ENCODE results near the gene DTYMK. TPM values are rescaled to one million over a fixed set of nuclear protein-coding genes. Genes with fewer than 3 reads are reported as not detected.
"Not testable (repeated sequence)": the region's sequence is repeated elsewhere in the genome, so short reads cannot be mapped to it uniquely, and the experiment has no call there.

DTYMK gene
- polyA plus RNA-seq = 10 to 100 TPM; 13.7 to 25.2 TPM

GRCh38 chr2:241686650-241687425 is at the start of gene DTYMK:
DTYMK (minus strand) TSS chr2:241686815; CDS start chr2:241686783, 32 bp downstream.
- 0% methylated on average over 74 to 102 of the region's 102 CpGs for WGBS, 2 donors
- Histone ChIP-seq H3K4me1 (ENCODE audit: control insufficient read depth in 2 of 2, insufficient read depth in 2 of 2, low read length in 1 of 2) (peaks cover 4 to 5% of the 10 kb centered on the region in 2 donors), H3K36me3 (ENCODE audit: control insufficient read depth in 2 of 2, insufficient read depth in 2 of 2, low read length in 1 of 2) (peaks cover 0 to 16% of the 10 kb centered on the region in 2 donors), H3K9me3 (ENCODE audit: control insufficient read depth in 2 of 2, insufficient read depth in 1 of 2, low read depth in 1 of 2, low read length in 1 of 2) (no peaks in the 10 kb centered on the region), H3K4me3 (ENCODE audit: low read depth in 1 of 2, low read length in 2 of 2) (peak within 1 kb of the TSS; percentile 78 to 98), H3K27ac (ENCODE audit: low read depth in 2 of 2, low read length in 1 of 2) (peak within 1 kb of the TSS; percentile 93), H3K27me3 (ENCODE audit: control insufficient read depth in 1 of 2, insufficient read depth in 2 of 2, low read length in 2 of 2) (no peaks in the 10 kb centered on the region)

GRCh38 chr2:241736111-241736510 is 49.5 kb upstream of the DTYMK start:
- Histone ChIP-seq H3K4me3 (ENCODE audit: low read depth in 1 of 2, low read length in 2 of 2) (no peak overlapping the region), H3K27me3 (ENCODE audit: control insufficient read depth in 1 of 2, insufficient read depth in 2 of 2, low read length in 2 of 2) (no peaks in the 10 kb centered on the region), H3K27ac (ENCODE audit: low read depth in 2 of 2, low read length in 1 of 2) (no peak overlapping the region), H3K9me3 (ENCODE audit: control insufficient read depth in 2 of 2, insufficient read depth in 1 of 2, low read depth in 1 of 2, low read length in 1 of 2) (no peaks in the 10 kb centered on the region), H3K4me1 (ENCODE audit: control insufficient read depth in 2 of 2, insufficient read depth in 2 of 2, low read length in 1 of 2) (peaks cover 0 to 9% of the 10 kb centered on the region in 2 donors), H3K36me3 (ENCODE audit: control insufficient read depth in 2 of 2, insufficient read depth in 2 of 2, low read length in 1 of 2) (peaks cover 0 to 5% of the 10 kb centered on the region in 2 donors)
- WGBS, 2 donors = 80 to 83% methylated on average over 3 of the region's 3 CpGs

GRCh38 chr2:241734467-241735208 is 48.0 kb upstream of the DTYMK start, which contains the start of gene D2HGDH:
D2HGDH (plus strand) TSS chr2:241734630; CDS start chr2:241735225, 595 bp downstream.
- Histone ChIP-seq H3K27me3 (ENCODE audit: control insufficient read depth in 1 of 2, insufficient read depth in 2 of 2, low read length in 2 of 2) (no peaks in the 10 kb centered on the region), H3K4me3 (ENCODE audit: low read depth in 1 of 2, low read length in 2 of 2) (peak within 1 kb of the TSS; percentile 76 to 97), H3K9me3 (ENCODE audit: control insufficient read depth in 2 of 2, insufficient read depth in 1 of 2, low read depth in 1 of 2, low read length in 1 of 2) (no peaks in the 10 kb centered on the region), H3K36me3 (ENCODE audit: control insufficient read depth in 2 of 2, insufficient read depth in 2 of 2, low read length in 1 of 2) (peaks cover 0 to 4% of the 10 kb centered on the region in 2 donors), H3K4me1 (ENCODE audit: control insufficient read depth in 2 of 2, insufficient read depth in 2 of 2, low read length in 1 of 2) (peaks cover 0 to 9% of the 10 kb centered on the region in 2 donors), H3K27ac (ENCODE audit: low read depth in 2 of 2, low read length in 1 of 2) (peak within 1 kb of the TSS; percentile 90 to 92)
- WGBS, 2 donors = 1% methylated on average over 37 to 98 of the region's 98 CpGs

DNA sequence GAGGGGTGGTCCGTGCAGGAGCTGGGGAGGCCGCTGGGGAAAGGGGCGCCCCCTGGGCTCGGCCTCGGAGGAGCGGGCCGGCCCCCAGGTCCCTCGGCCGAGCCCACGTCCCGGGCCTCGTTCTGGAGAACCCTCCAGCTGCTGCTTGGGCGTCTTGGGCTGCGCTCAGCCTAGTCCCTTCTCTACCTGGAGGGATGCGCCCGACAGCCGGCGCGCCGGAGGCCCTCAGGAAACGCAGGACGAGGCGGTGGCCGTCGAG is 47.5 kb upstream of the DTYMK start:
- Histone ChIP-seq H3K4me1 (ENCODE audit: control insufficient read depth in 2 of 2, insufficient read depth in 2 of 2, low read length in 1 of 2) (peaks cover 0 to 7% of the 10 kb centered on the region in 2 donors), H3K4me3 (ENCODE audit: low read depth in 1 of 2, low read length in 2 of 2) (peak overlapping the region; percentile 46 to 76), H3K27me3 (ENCODE audit: control insufficient read depth in 1 of 2, insufficient read depth in 2 of 2, low read length in 2 of 2) (no peaks in the 10 kb centered on the region), H3K36me3 (ENCODE audit: control insufficient read depth in 2 of 2, insufficient read depth in 2 of 2, low read length in 1 of 2) (peaks cover 0 to under 1% of the 10 kb centered on the region in 2 donors), H3K9me3 (ENCODE audit: control insufficient read depth in 2 of 2, insufficient read depth in 1 of 2, low read depth in 1 of 2, low read length in 1 of 2) (no peaks in the 10 kb centered on the region), H3K27ac (ENCODE audit: low read depth in 2 of 2, low read length in 1 of 2) (peak overlapping the region; percentile 48 to 58)
- 1 to 2% methylated on average over 25 of the region's 25 CpGs for WGBS, 2 donors

DNA sequence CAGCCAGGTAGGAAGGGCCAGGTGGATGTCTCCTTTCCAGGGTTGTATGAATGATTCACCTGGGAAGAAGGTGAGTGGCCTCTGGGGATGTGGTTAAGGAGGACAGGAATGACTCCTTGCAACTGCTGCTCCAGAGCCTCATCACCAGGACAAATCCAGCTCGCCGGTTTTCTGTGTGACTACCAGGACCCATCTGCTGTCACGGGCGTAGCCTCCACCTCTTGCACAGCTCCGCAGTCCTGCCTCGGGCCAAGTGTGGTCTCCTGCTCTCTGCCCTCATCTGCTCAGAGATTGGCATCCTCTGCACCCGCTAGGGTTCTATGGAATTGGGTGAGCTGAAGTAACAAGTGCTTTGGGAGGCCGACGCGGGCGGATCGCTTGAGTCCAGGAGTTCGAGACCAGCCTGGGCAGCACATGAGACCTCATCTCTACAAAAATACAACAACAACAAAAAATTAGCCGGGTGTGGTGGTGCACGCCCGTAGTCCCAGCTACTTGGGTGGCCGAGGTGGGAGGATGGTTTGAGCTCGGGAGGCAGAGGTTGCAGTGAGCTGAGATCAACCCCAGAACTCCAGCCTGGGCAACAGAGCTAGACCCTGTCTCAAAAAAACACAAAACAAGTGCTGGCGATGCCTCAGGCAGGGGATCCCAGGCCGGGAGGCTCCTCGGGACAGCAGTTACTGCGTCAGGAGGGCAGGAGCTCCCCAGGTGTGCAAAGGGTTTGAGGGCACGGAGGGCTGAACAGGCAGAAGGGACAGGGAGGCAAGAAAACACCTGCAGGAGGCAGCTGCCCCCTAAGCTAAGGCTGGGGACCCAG is 47.0 kb upstream of the DTYMK start:
- WGBS, 2 donors = 82% methylated on average over 23 of the region's 23 CpGs
- Histone ChIP-seq H3K27me3 (ENCODE audit: control insufficient read depth in 1 of 2, insufficient read depth in 2 of 2, low read length in 2 of 2) (no peaks in the 10 kb centered on the region), H3K9me3 (ENCODE audit: control insufficient read depth in 2 of 2, insufficient read depth in 1 of 2, low read depth in 1 of 2, low read length in 1 of 2) (no peaks in the 10 kb centered on the region), H3K27ac (ENCODE audit: low read depth in 2 of 2, low read length in 1 of 2) (peak overlapping the region in 1 of 2 donors; percentile 48), H3K4me1 (ENCODE audit: control insufficient read depth in 2 of 2, insufficient read depth in 2 of 2, low read length in 1 of 2) (peaks cover 0 to 7% of the 10 kb centered on the region in 2 donors), H3K36me3 (ENCODE audit: control insufficient read depth in 2 of 2, insufficient read depth in 2 of 2, low read length in 1 of 2) (no peaks in the 10 kb centered on the region), H3K4me3 (ENCODE audit: low read depth in 1 of 2, low read length in 2 of 2) (peak overlapping the region; percentile 46 to 76)

- H3K9me3 ChIP-seq (ENCODE audit: control insufficient read depth in 2 of 2, insufficient read depth in 1 of 2, low read depth in 1 of 2, low read length in 1 of 2); H3K27me3 ChIP-seq (ENCODE audit: control insufficient read depth in 1 of 2, insufficient read depth in 2 of 2, low read length in 2 of 2); H3K36me3 ChIP-seq (ENCODE audit: control insufficient read depth in 2 of 2, insufficient read depth in 2 of 2, low read length in 1 of 2); H3K4me3 ChIP-seq (ENCODE audit: low read depth in 1 of 2, low read length in 2 of 2); H3K27ac ChIP-seq (ENCODE audit: low read depth in 2 of 2, low read length in 1 of 2); H3K4me1 ChIP-seq (ENCODE audit: control insufficient read depth in 2 of 2, insufficient read depth in 2 of 2, low read length in 1 of 2): not testable (repeated sequence)
- 38 to 46% methylated on average over 16 to 25 of the region's 26 CpGs for WGBS, 2 donors
These were observed 46.0 kb upstream of the DTYMK start for GRCh38 chr2:241732513-241733186.

- WGBS, 2 donors = 73 to 78% methylated on average over 12 of the region's 12 CpGs
- peaks cover 0 to 2% of the 10 kb centered on the region in 2 donors for H3K36me3 ChIP-seq (ENCODE audit: control insufficient read depth in 2 of 2, insufficient read depth in 2 of 2, low read length in 1 of 2)
These were observed 44.2 kb upstream of the DTYMK start for GRCh38 chr2:241730671-241731293.

GRCh38 chr2:241729868-241730267 is 43.3 kb upstream of the DTYMK start:
- H3K36me3 ChIP-seq (ENCODE audit: control insufficient read depth in 2 of 2, insufficient read depth in 2 of 2, low read length in 1 of 2) = peaks cover 0 to 10% of the 10 kb centered on the region in 2 donors
- peaks cover 0 to 7% of the 10 kb centered on the region in 2 donors for H3K4me1 ChIP-seq (ENCODE audit: control insufficient read depth in 2 of 2, insufficient read depth in 2 of 2, low read length in 1 of 2)
- no peaks in the 10 kb centered on the region for H3K27me3 ChIP-seq (ENCODE audit: control insufficient read depth in 1 of 2, insufficient read depth in 2 of 2, low read length in 2 of 2)
- no peaks in the 10 kb centered on the region for H3K9me3 ChIP-seq (ENCODE audit: control insufficient read depth in 2 of 2, insufficient read depth in 1 of 2, low read depth in 1 of 2, low read length in 1 of 2)
- H3K27ac ChIP-seq (ENCODE audit: low read depth in 2 of 2, low read length in 1 of 2) = no peak overlapping the region
- 84 to 91% methylated on average over 6 of the region's 6 CpGs for WGBS, 2 donors
- H3K4me3 ChIP-seq (ENCODE audit: low read depth in 1 of 2, low read length in 2 of 2) = no peak overlapping the region

More at GRCh38 chr2:241730671-241731293, 44.2 kb upstream of the DTYMK start:
- H3K9me3 ChIP-seq (ENCODE audit: control insufficient read depth in 2 of 2, insufficient read depth in 1 of 2, low read depth in 1 of 2, low read length in 1 of 2) = no peaks in the 10 kb centered on the region
- H3K4me3 ChIP-seq (ENCODE audit: low read depth in 1 of 2, low read length in 2 of 2) = no peak overlapping the region
- H3K27me3 ChIP-seq (ENCODE audit: control insufficient read depth in 1 of 2, insufficient read depth in 2 of 2, low read length in 2 of 2) = no peaks in the 10 kb centered on the region
- H3K4me1 ChIP-seq (ENCODE audit: control insufficient read depth in 2 of 2, insufficient read depth in 2 of 2, low read length in 1 of 2) = peaks cover 0 to 7% of the 10 kb centered on the region in 2 donors
- no peak overlapping the region for H3K27ac ChIP-seq (ENCODE audit: low read depth in 2 of 2, low read length in 1 of 2)

Data from esophagus (tissue), 2 donors.